Ovary (tissue), 9 donors: ENCODE results near the gene NPAS4. TPM values are rescaled to one million over a fixed set of nuclear protein-coding genes. Genes with fewer than 3 reads are reported as not detected.
A peak's percentile ranks its signal among the peaks of the same experiment; 100 is the strongest.

Experiments
- DNase-seq, 5 donors: peaks; one replicate each; pipeline ENCODE4 v3.0.0-alpha.2; 2019 to 2020
- H3K27ac ChIP-seq, 2 donors: fragments of 200-600 bp; one replicate each; pipeline versions ENCODE4 v1.5.1 to v1.8.0; 2019 to 2022
- H3K27me3 ChIP-seq: fragments of 200-600 bp; one replicate; pipeline ENCODE4 v1.8.0; 2022
- H3K36me3 ChIP-seq: fragments of 200-600 bp; sonication (generic); one replicate; pipeline ENCODE4 v1.5.1; 2019
- H3K4me1 ChIP-seq: one replicate; pipeline ENCODE4 v1.8.1; 2013; ENCODE audit warnings: mild to moderate bottlenecking, moderate library complexity; ENCODE audit not compliant: insufficient read depth
- H3K4me3 ChIP-seq: fragments of 200-600 bp; sonication (generic); one replicate; pipeline ENCODE4 v1.5.1; 2017
- H3K9me3 ChIP-seq, 2 donors: fragments of 200-600 bp in 1 of 2; sonication (generic) in 1 of 2; one replicate each; pipeline versions ENCODE4 v1.5.1 to v1.8.1; 2013 to 2019; ENCODE audit warnings: mild to moderate bottlenecking in 1 of 2, moderate library complexity in 1 of 2
- EP300 ChIP-seq: sonication (generic); formaldehyde crosslinking; IDR thresholded peaks from one replicate; pipeline ENCODE4 v1.6.1; 2017; ENCODE audit warnings: antibody characterized with exemption
- POLR2A ChIP-seq: fragments of 450-650 bp; IDR thresholded peaks from one replicate; pipeline ENCODE4 v1.6.1; 2017; ENCODE audit warnings: antibody characterized with exemption, mild to moderate bottlenecking, moderate library complexity
- WGBS, 3 donors: extraction: QIAGEN DNeasy Blood & Tissue Kit in 1 of 3; methylation state at CpG; one replicate each; pipeline versions ENCODE4 v1.1.5 to v1.1.7; 2013 to 2017; 5-methylcytosine and 5-hydroxymethylcytosine counted together
- intact Hi-C, 4 donors: fragments of 100-400 bp; cut with DNase I; formaldehyde crosslinking; loops; one replicate each; pipeline versions ENCODE4 v1.11.0 to v1.15.1; 2022 to 2023
- polyA plus RNA-seq, 2 donors: library from polyadenylated mRNA; stranded (reverse); fragments of 200-250 nt in 1 of 2; fragments of 350-450 nt in 1 of 2; fragmentation: Illumina TruSeq in 1 of 2; extraction: RNeasy Lipid Tissue Mini Kit (QIAGEN cat#74804) in 1 of 2; gene quantifications; one replicate each; pipeline ENCODE4 v1.2.3, GENCODE V29; 2013 to 2014
- total RNA-seq, 7 donors: library from RNA; depleted of rRNA in 2 of 7; stranded (reverse); fragments of >200 nt in 2 of 7; fragmentation: NEBNext Ultra II Directional in 3 of 7; extraction: Animal tissue kit (Norgen Biotek cat#: 25700) in 3 of 7; gene quantifications; one replicate each; pipeline versions ENCODE4 v1.1.0 to v1.2.4, GENCODE V29; 2016 to 2023
- TF ChIP-seq, protein P1 (sequence below), 3 donors: fragments of 450-650 bp in 2 of 3; fragments of 200-600 bp in 1 of 3; IDR thresholded peaks; one replicate each; pipeline versions ENCODE4 v1.5.1 to v1.8.0; 2016 to 2022; ENCODE audit warnings: antibody characterized with exemption in 3 of 3, mild to moderate bottlenecking in 1 of 3
- donor health status: DM: no; HTN: no; CAD: no; lungs with moderate emphysema.
- donor health status: DM: no; HTN: no; CAD: no.
- donor health status: Bipolar disorder and iron deficiency.
- donor health status: DM: yes; HTN: yes; CAD: no.
- donor health status: DM: no; HTN: no; CAD: no.
- donor health status: DM: yes; HTN: yes; CAD: no.

NPAS4 gene
- total and polyA plus RNA-seq, 9 donors, result 0.07 to 3.3 (median 0.32) TPM; not detected in 2

- TF ChIP-seq, protein P1, sequence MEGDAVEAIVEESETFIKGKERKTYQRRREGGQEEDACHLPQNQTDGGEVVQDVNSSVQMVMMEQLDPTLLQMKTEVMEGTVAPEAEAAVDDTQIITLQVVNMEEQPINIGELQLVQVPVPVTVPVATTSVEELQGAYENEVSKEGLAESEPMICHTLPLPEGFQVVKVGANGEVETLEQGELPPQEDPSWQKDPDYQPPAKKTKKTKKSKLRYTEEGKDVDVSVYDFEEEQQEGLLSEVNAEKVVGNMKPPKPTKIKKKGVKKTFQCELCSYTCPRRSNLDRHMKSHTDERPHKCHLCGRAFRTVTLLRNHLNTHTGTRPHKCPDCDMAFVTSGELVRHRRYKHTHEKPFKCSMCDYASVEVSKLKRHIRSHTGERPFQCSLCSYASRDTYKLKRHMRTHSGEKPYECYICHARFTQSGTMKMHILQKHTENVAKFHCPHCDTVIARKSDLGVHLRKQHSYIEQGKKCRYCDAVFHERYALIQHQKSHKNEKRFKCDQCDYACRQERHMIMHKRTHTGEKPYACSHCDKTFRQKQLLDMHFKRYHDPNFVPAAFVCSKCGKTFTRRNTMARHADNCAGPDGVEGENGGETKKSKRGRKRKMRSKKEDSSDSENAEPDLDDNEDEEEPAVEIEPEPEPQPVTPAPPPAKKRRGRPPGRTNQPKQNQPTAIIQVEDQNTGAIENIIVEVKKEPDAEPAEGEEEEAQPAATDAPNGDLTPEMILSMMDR (IDR thresholded peaks at IDR 0.05), result no peak
- TF ChIP-seq EP300, result no peak
- DNase-seq, result no peak
- no peaks in the 10 kb centered on the region for H3K9me3 ChIP-seq
- no peak overlapping the region for H3K27ac ChIP-seq
- intact Hi-C loops, result loop anchor here in 1 of 4 donors (10.0 kb wide), 1 partner anchor 265 kb away; no protein-coding TSS in a partner anchor
- H3K36me3 ChIP-seq, result no peaks in the 10 kb centered on the region
- peaks cover 7% of the 10 kb centered on the region for H3K4me1 ChIP-seq
- no peaks in the 10 kb centered on the region for H3K27me3 ChIP-seq
- no peak overlapping the region for H3K4me3 ChIP-seq
- 3 to 6% (median 4%) methylated on average over 19 to 30 of the region's 30 CpGs for WGBS, 3 donors
These were observed 1.0 kb upstream of the NPAS4 start for GRCh38 chr11:66419825-66420224.

GRCh38 chr11:66421492-66422205 is 814 bp downstream of the NPAS4 start:
- DNase-seq, result peak; percentile 92 to 97 (median 97)
- intact Hi-C loops, result no loop called here
- TF ChIP-seq EP300 (no peak), POLR2A (peak; percentile 59)
- TF ChIP-seq, protein P1 (IDR thresholded peaks at IDR 0.05), result peak in 1 of 3 donors; percentile 10
- Histone ChIP-seq H3K27ac (no peak overlapping the region), H3K4me1 (peaks cover 7% of the 10 kb centered on the region), H3K4me3 (no peak overlapping the region), H3K9me3 (no peaks in the 10 kb centered on the region), H3K36me3 (no peaks in the 10 kb centered on the region), H3K27me3 (no peaks in the 10 kb centered on the region)
- WGBS, 3 donors, result 10 to 17% (median 12%) methylated on average over 31 to 38 of the region's 38 CpGs

DNA sequence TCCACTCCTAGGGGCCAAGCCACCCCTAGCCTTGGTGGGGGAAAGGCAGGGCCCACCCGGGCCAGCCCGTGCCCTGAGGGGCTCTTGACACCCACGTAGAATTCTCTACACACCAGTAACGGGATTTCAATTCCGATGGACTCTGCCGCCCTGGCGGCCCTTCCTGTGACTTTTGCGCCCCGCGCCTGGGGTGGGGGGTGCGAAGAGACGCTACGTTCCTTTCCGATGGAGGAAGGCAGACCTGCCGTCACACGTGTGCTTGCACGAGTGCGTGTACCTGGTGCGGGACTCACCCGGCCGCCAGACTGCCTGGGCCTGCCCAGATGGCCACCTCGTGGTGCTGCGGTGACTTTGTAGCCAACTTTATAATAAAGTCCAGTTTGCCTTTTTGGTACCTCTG is 5.5 kb downstream of the NPAS4 start:
- DNase-seq, result no peak
- Histone ChIP-seq H3K27ac (no peak overlapping the region), H3K4me1 (no peaks in the 10 kb centered on the region), H3K4me3 (no peak overlapping the region), H3K9me3 (no peaks in the 10 kb centered on the region), H3K27me3 (no peaks in the 10 kb centered on the region), H3K36me3 (no peaks in the 10 kb centered on the region)
- intact Hi-C loops, result no loop called here
- WGBS, 3 donors, result 64 to 79% (median 78%) methylated on average over 20 to 23 of the region's 23 CpGs
- no peak for TF ChIP-seq POLR2A
- TF ChIP-seq, protein P1 (IDR thresholded peaks at IDR 0.05), result no peak

DNA sequence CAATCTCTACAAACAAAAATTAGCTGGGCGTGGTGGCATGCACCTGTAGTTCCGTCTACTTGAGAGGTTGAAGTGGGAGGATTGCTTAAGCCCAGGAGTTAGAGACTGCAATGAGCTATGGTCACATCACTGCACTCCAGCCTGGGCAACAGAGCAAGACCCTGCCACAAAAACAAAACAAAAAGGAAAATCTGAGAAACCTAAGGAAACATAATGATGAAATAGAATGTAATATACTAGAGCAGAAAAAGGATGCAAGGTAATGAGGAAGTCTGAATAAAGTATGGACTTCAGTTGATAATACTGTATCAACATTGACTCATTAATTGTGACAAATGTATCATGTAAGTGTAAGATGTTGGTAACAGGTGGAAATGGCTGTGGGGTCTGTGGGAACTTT is 8.1 kb downstream of the NPAS4 start:
- intact Hi-C loops, result no loop called here
- no peaks in the 10 kb centered on the region for H3K36me3 ChIP-seq
- DNase-seq, result no peak
- TF ChIP-seq EP300 (no peak), POLR2A (no peak)
- TF ChIP-seq, protein P1 (IDR thresholded peaks at IDR 0.05), result no peak
- H3K27me3 ChIP-seq, result no peaks in the 10 kb centered on the region
- no peak overlapping the region for H3K4me3 ChIP-seq
- 90 to 91% (median 90%) methylated on average over 2 of the region's 2 CpGs for WGBS, 3 donors
- no peaks in the 10 kb centered on the region for H3K9me3 ChIP-seq
- no peaks in the 10 kb centered on the region for H3K4me1 ChIP-seq
- H3K27ac ChIP-seq, result no peak overlapping the region
